DOHH2 (cell line): ENCODE results near the gene PKP3.

Source experiments
- H3F3A ChIP-seq: fragments of 200-600 bp; sonication (generic), shearing (Covaris generic); 2 replicates; pipeline ENCODE4 v1.6.0; 2016; ENCODE audit warnings: antibody characterized with exemption, mild to moderate bottlenecking; ENCODE audit not compliant: control insufficient read depth, insufficient read depth
- H3K27ac ChIP-seq: fragments of 200-600 bp; sonication (generic); 2 replicates; pipeline ENCODE4 v1.5.1; 2014; ENCODE audit warnings: low read depth, mild to moderate bottlenecking, low read length, moderate library complexity
- H3K27me3 ChIP-seq: fragments of 200-600 bp; sonication (generic); 2 replicates; pipeline ENCODE4 v1.6.1; 2014; ENCODE audit warnings: mild to moderate bottlenecking, low read length, mixed read lengths; ENCODE audit not compliant: control insufficient read depth
- H3K36me3 ChIP-seq: fragments of 200-600 bp; sonication (generic); 2 replicates; pipeline ENCODE4 v1.6.1; 2014; ENCODE audit warnings: mild to moderate bottlenecking, low read length, moderate library complexity, mixed read lengths; ENCODE audit not compliant: control insufficient read depth
- H3K4me1 ChIP-seq: fragments of 200-600 bp; sonication (generic); 2 replicates; pipeline ENCODE4 v1.6.1; 2014; ENCODE audit warnings: mild to moderate bottlenecking, low read length, mixed read lengths; ENCODE audit not compliant: control insufficient read depth
- H3K4me2 ChIP-seq: fragments of 200-600 bp; sonication (generic); 2 replicates; pipeline ENCODE4 v1.6.0; 2014; ENCODE audit warnings: mild to moderate bottlenecking, low read length, moderate library complexity
- H3K4me3 ChIP-seq: fragments of 200-600 bp; sonication (generic); 2 replicates; pipeline ENCODE4 v1.5.1; 2014; ENCODE audit warnings: mild to moderate bottlenecking, low read length, mixed read lengths
- H3K79me2 ChIP-seq: fragments of 200-600 bp; sonication (generic); 2 replicates; pipeline ENCODE4 v1.6.1; 2014; ENCODE audit warnings: mild to moderate bottlenecking, low read length, mixed read lengths; ENCODE audit not compliant: control insufficient read depth
- H3K9me2 ChIP-seq: fragments of 200-600 bp; sonication (generic); replicated peaks from 2 replicates; pipeline ENCODE4 v1.6.1; 2014; ENCODE audit warnings: mild to moderate bottlenecking, low read length, mixed read lengths; ENCODE audit not compliant: control insufficient read depth
- H3K9me3 ChIP-seq: fragments of 200-600 bp; sonication (generic); 2 replicates; pipeline ENCODE4 v1.6.1; 2014; ENCODE audit warnings: antibody characterized with exemption, low read length, mixed read lengths; ENCODE audit not compliant: control insufficient read depth, insufficient read depth
- H4K20me1 ChIP-seq: fragments of 200-600 bp; sonication (generic); 2 replicates; pipeline ENCODE4 v1.6.0; 2014; ENCODE audit warnings: low read depth, mild to moderate bottlenecking, antibody characterized with exemption, low read length, moderate library complexity; ENCODE audit not compliant: control insufficient read depth, insufficient read depth
- EZH2phosphoT487 ChIP-seq: fragments of 200-600 bp; sonication (generic); IDR thresholded peaks from 2 replicates; pipeline ENCODE4 v1.6.1; 2017; ENCODE audit warnings: borderline replicate concordance, mild to moderate bottlenecking, antibody characterized with exemption, low read length, moderate library complexity, mixed read lengths
- TF ChIP-seq, protein P1 (sequence below): fragments of 200-600 bp; sonication (generic); IDR thresholded peaks from one replicate; pipeline ENCODE4 v1.5.1; 2014; ENCODE audit warnings: antibody characterized with exemption, mild to moderate bottlenecking, low read depth, low read length; ENCODE audit not compliant: poor library complexity, severe bottlenecking

PKP3 gene

DNA sequence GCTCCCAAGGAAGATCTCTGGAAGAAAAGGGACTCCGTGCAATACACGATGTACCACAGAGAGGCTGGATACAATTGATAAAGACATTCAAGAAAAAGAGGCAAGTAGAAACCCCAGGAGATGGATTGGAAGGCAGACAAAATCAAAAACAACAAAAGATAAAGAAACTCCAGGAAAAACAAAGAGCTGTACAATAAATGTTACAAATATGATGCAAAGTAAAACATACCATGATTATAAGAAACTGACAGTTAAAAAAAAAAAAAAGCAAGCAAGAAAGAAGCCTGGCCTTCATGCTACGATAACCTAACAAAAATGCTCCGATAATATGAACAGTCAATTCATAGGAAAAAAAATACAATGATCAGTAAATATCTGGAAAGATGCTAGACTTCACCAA lies 31.3 kb downstream of the PKP3 start:
- no peak overlapping the region for H3K27ac ChIP-seq
- H3K36me3 ChIP-seq = no peaks in the 10 kb centered on the region
- TF ChIP-seq, protein P1, sequence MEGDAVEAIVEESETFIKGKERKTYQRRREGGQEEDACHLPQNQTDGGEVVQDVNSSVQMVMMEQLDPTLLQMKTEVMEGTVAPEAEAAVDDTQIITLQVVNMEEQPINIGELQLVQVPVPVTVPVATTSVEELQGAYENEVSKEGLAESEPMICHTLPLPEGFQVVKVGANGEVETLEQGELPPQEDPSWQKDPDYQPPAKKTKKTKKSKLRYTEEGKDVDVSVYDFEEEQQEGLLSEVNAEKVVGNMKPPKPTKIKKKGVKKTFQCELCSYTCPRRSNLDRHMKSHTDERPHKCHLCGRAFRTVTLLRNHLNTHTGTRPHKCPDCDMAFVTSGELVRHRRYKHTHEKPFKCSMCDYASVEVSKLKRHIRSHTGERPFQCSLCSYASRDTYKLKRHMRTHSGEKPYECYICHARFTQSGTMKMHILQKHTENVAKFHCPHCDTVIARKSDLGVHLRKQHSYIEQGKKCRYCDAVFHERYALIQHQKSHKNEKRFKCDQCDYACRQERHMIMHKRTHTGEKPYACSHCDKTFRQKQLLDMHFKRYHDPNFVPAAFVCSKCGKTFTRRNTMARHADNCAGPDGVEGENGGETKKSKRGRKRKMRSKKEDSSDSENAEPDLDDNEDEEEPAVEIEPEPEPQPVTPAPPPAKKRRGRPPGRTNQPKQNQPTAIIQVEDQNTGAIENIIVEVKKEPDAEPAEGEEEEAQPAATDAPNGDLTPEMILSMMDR = no peak
- TF ChIP-seq EZH2phosphoT487 = no peak
- no peak overlapping the region for H3K4me3 ChIP-seq
- H3K4me2 ChIP-seq = no peak overlapping the region
- H3K4me1 ChIP-seq = no peaks in the 10 kb centered on the region
- H3K79me2 ChIP-seq = no peaks in the 10 kb centered on the region
- H4K20me1 ChIP-seq = no peaks in the 10 kb centered on the region
- no peaks in the 10 kb centered on the region for H3K9me3 ChIP-seq
- no peaks in the 10 kb centered on the region for H3K9me2 ChIP-seq
- no peaks in the 10 kb centered on the region for H3K27me3 ChIP-seq
- no peaks in the 10 kb centered on the region for H3F3A ChIP-seq

DNA sequence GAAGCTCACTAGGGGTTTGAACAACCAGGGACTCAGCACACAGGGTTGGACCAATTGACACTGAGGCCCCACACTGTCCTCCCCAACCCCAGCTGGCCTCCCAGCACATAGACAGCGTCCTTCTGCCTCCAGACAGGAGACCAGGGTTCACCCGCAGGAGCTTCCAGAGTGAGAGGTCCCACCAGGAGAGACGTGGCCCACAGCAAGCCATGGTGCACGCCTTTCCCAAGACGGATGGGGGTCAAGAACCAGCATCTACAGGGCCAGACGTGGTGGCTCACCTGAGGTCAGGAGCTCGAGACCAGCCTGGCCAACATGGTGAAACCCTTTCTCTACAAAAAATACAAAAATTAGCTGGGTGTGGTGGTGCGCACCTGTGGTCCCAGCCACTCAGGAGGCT lies 32.8 kb downstream of the PKP3 start:
- H3K4me3 ChIP-seq = no peak overlapping the region

DNA sequence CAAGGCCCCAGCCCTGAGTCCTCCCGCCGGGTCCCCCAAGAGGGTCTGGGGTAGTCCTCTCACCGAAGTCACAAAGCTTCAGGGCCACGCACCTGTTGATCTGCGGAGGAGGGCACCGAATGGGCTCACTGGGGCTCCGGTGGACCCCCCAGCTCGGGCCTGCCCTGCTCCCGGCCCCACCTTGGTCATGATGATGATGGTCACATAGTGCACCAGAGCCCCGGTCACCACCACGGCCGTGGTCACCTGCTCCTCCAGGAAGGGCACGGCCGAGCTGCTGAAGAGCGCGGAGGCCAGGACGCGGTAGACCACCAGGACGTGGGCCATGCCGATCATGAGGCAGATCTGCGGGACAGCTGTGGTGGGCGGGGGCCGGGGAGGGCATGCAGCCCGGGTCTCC lies 34.3 kb downstream of the PKP3 start:
- TF ChIP-seq EZH2phosphoT487 = no peak
- TF ChIP-seq, protein P1 = no peak

More for the DNA sequence above, 32.8 kb downstream of the PKP3 start:
- Histone ChIP-seq H3K4me1 (no peaks in the 10 kb centered on the region), H3K36me3 (no peaks in the 10 kb centered on the region), H3K9me3 (no peaks in the 10 kb centered on the region), H3K27me3 (no peaks in the 10 kb centered on the region), H3K79me2 (no peaks in the 10 kb centered on the region), H3K27ac (no peak overlapping the region), H4K20me1 (no peaks in the 10 kb centered on the region), H3F3A (no peaks in the 10 kb centered on the region), H3K9me2 (no peaks in the 10 kb centered on the region), H3K4me2 (no peak overlapping the region)
- TF ChIP-seq EZH2phosphoT487 = no peak
- TF ChIP-seq, protein P1 = no peak

GRCh38 chr11:429391-429790 lies 35.4 kb downstream of the PKP3 start:
- H3K27me3 ChIP-seq = no peaks in the 10 kb centered on the region
- H3K4me1 ChIP-seq = no peaks in the 10 kb centered on the region
- H3K4me2 ChIP-seq = no peak overlapping the region
- H3K9me3 ChIP-seq = no peaks in the 10 kb centered on the region
- no peaks in the 10 kb centered on the region for H4K20me1 ChIP-seq
- no peak overlapping the region for H3K4me3 ChIP-seq
- no peaks in the 10 kb centered on the region for H3F3A ChIP-seq
- H3K79me2 ChIP-seq = no peaks in the 10 kb centered on the region
- H3K36me3 ChIP-seq = no peaks in the 10 kb centered on the region
- H3K9me2 ChIP-seq = no peaks in the 10 kb centered on the region
- TF ChIP-seq, protein P1 = no peak
- no peak for TF ChIP-seq EZH2phosphoT487
- H3K27ac ChIP-seq = no peak overlapping the region

More for the DNA sequence above, 34.3 kb downstream of the PKP3 start:
- no peaks in the 10 kb centered on the region for H4K20me1 ChIP-seq
- no peak overlapping the region for H3K27ac ChIP-seq
- H3K4me1 ChIP-seq = no peaks in the 10 kb centered on the region
- H3K9me3 ChIP-seq = no peaks in the 10 kb centered on the region
- H3K9me2 ChIP-seq = no peaks in the 10 kb centered on the region
- no peaks in the 10 kb centered on the region for H3K27me3 ChIP-seq
- H3K4me3 ChIP-seq = no peak overlapping the region
- H3K79me2 ChIP-seq = no peaks in the 10 kb centered on the region
- no peak overlapping the region for H3K4me2 ChIP-seq
- no peaks in the 10 kb centered on the region for H3F3A ChIP-seq
- no peaks in the 10 kb centered on the region for H3K36me3 ChIP-seq
